Right renal pelvis (tissue), 4 donors: Measurements from ENCODE around the gene TUFT1. TPM values are rescaled to one million over a fixed set of nuclear protein-coding genes. Genes with fewer than 3 reads are reported as not detected.
"Not testable (repeated sequence)": the region's sequence is repeated elsewhere in the genome, so short reads cannot be mapped to it uniquely, and the experiment has no call there.

Experiments used
- DNase-seq, 4 donors: peaks; one replicate each; pipeline ENCODE4 v3.0.0-alpha.2; 2013; ENCODE audit warnings: low read depth in 4 of 4, low spot score in 3 of 4, missing footprints in 1 of 4
- polyA plus RNA-seq, 4 donors: library from polyadenylated mRNA; unstranded; fragments of 120-200 nt; gene quantifications; one replicate each; pipeline ENCODE4 v1.2.1, GENCODE V29; 2013; ENCODE audit not compliant: insufficient read length in 4 of 4

Gene TUFT1
- polyA plus RNA-seq, 4 donors, result 9.9 to 13.0 (median 11.0) TPM

- no peak for DNase-seq
Measured at GRCh38 chr1:151577173-151577572, 37.1 kb downstream of the TUFT1 start.

- no peak for DNase-seq
Measured at GRCh38 chr1:151578941-151579340, 38.8 kb downstream of the TUFT1 start.

- no peak for DNase-seq
Measured at GRCh38 chr1:151579436-151580225, 39.5 kb downstream of the TUFT1 start.

- no peak for DNase-seq
Measured at GRCh38 chr1:151581451-151581850, 41.3 kb downstream of the TUFT1 start.

GRCh38 chr1:151581921-151582320 is 41.8 kb downstream of the TUFT1 start:
- DNase-seq, result no peak

- DNase-seq, result no peak
Measured at GRCh38 chr1:151583796-151584195, 43.7 kb downstream of the TUFT1 start.

- no peak for DNase-seq
Measured at GRCh38 chr1:151584278-151584677, 44.2 kb downstream of the TUFT1 start.

GRCh38 chr1:151584780-151585179 is 44.7 kb downstream of the TUFT1 start:
- no peak for DNase-seq

GRCh38 chr1:151585622-151586021 is 45.5 kb downstream of the TUFT1 start:
- DNase-seq, result no peak

GRCh38 chr1:151590961-151591360 is 50.9 kb downstream of the TUFT1 start:
- no peak for DNase-seq

- no peak for DNase-seq
Measured at GRCh38 chr1:151593730-151594129, 53.6 kb downstream of the TUFT1 start.

GRCh38 chr1:151594143-151594625 is 54.1 kb downstream of the TUFT1 start:
- peak in 2 of 4 donors; percentile 47 to 54 for DNase-seq

- no peak for DNase-seq
Measured at GRCh38 chr1:151596166-151596953, 56.3 kb downstream of the TUFT1 start.

GRCh38 chr1:151602550-151602949 is 62.4 kb downstream of the TUFT1 start:
- DNase-seq, result not testable (repeated sequence)

GRCh38 chr1:151604291-151604690 is 64.2 kb downstream of the TUFT1 start:
- no peak for DNase-seq

- DNase-seq, result no peak
Measured at GRCh38 chr1:151606384-151606783, 66.3 kb downstream of the TUFT1 start.

- no peak for DNase-seq
Measured at GRCh38 chr1:151606857-151607256, 66.7 kb downstream of the TUFT1 start.

GRCh38 chr1:151610142-151610541 is 70.0 kb downstream of the TUFT1 start:
- DNase-seq, result no peak

GRCh38 chr1:151611288-151611790 is 71.2 kb downstream of the TUFT1 start:
- DNase-seq, result no peak

- DNase-seq, result peak; percentile 80 to 83 (median 82)
Measured at GRCh38 chr1:151611832-151612500, 71.9 kb downstream of the TUFT1 start, which contains the start of gene SNX27. TSS of gene SNX27 (plus strand) at chr1:151612050. CDS start at chr1:151612202, 152 bp downstream.
